H9 (cell line): ENCODE data around the gene FAM53A. TPM values are rescaled to one million over a fixed set of nuclear protein-coding genes. Genes with fewer than 3 reads are reported as not detected.

Experiments used
- DNase-seq: peaks from one replicate; pipeline ENCODE4 v3.0.0-alpha.2; 2017
- H2AFZ ChIP-seq: one replicate; pipeline ENCODE4 v1.6.1; 2013; ENCODE audit warnings: mild to moderate bottlenecking, low read length, control low read depth, moderate library complexity
- H2AK5ac ChIP-seq: 2 replicates; pipeline ENCODE4 v1.6.1; 2013; ENCODE audit warnings: low read length, control low read depth, mixed read lengths; ENCODE audit not compliant: insufficient read length
- H2BK120ac ChIP-seq: one replicate; pipeline ENCODE4 v1.6.1; 2013; ENCODE audit warnings: low read depth, mild to moderate bottlenecking, low read length, control low read depth, inconsistent platforms; ENCODE audit not compliant: poor library complexity, severe bottlenecking
- H2BK12ac ChIP-seq: 2 replicates; pipeline ENCODE4 v1.6.1; 2013; ENCODE audit warnings: low read length, control low read depth, mixed read lengths, low read depth; ENCODE audit not compliant: insufficient read length
- H2BK15ac ChIP-seq: 2 replicates; pipeline ENCODE4 v1.6.1; 2013; ENCODE audit warnings: low read depth, low read length, control low read depth
- H2BK20ac ChIP-seq: one replicate; pipeline ENCODE4 v1.6.1; 2013; ENCODE audit warnings: low read depth, mild to moderate bottlenecking, low read length, control low read depth, inconsistent platforms; ENCODE audit not compliant: poor library complexity, severe bottlenecking
- H2BK5ac ChIP-seq: 2 replicates; pipeline ENCODE4 v1.6.1; 2013; ENCODE audit warnings: low read length, control low read depth, mixed read lengths; ENCODE audit not compliant: insufficient read length
- H3K14ac ChIP-seq: 2 replicates; pipeline ENCODE4 v1.6.1; 2013; ENCODE audit warnings: low read length, control low read depth; ENCODE audit not compliant: insufficient read depth
- H3K18ac ChIP-seq: 2 replicates; pipeline ENCODE4 v1.6.1; 2013; ENCODE audit warnings: low read depth, mild to moderate bottlenecking, mixed read lengths, low read length, control low read depth; ENCODE audit not compliant: insufficient read length
- H3K23ac ChIP-seq: 2 replicates; pipeline ENCODE4 v1.6.1; 2013; ENCODE audit warnings: low read length, control low read depth, mixed read lengths, low read depth; ENCODE audit not compliant: insufficient read length
- H3K23me2 ChIP-seq: 2 replicates; pipeline ENCODE4 v1.6.1; 2013; ENCODE audit warnings: low read depth, mild to moderate bottlenecking, mixed read lengths, low read length, control low read depth; ENCODE audit not compliant: insufficient read length, poor library complexity, severe bottlenecking
- H3K27ac ChIP-seq: 2 replicates; pipeline ENCODE4 v1.5.1; 2013; ENCODE audit warnings: low read length, control low read depth, mixed read lengths, low read depth; ENCODE audit not compliant: insufficient read length
- H3K27me3 ChIP-seq: 2 replicates; pipeline ENCODE4 v1.6.1; 2013; ENCODE audit warnings: low read length, control low read depth, inconsistent platforms; ENCODE audit not compliant: insufficient read depth
- H3K4ac ChIP-seq: 2 replicates; pipeline ENCODE4 v1.6.1; 2013; ENCODE audit warnings: low read depth, mild to moderate bottlenecking, control low read depth, inconsistent platforms, low read length, moderate library complexity
- H3K4me1 ChIP-seq: 2 replicates; pipeline ENCODE4 v1.6.1; 2013; ENCODE audit warnings: low read length, control low read depth, inconsistent platforms; ENCODE audit not compliant: insufficient read depth
- H3K4me2 ChIP-seq: 2 replicates; pipeline ENCODE4 v1.6.1; 2013; ENCODE audit warnings: low read length, control low read depth, mixed read lengths; ENCODE audit not compliant: insufficient read length, insufficient read depth
- H3K56ac ChIP-seq: 2 replicates; pipeline ENCODE4 v1.6.1; 2013; ENCODE audit warnings: low read depth, mild to moderate bottlenecking, mixed read lengths, low read length, control low read depth; ENCODE audit not compliant: insufficient read length
- H3K79me1 ChIP-seq: 2 replicates; pipeline ENCODE4 v1.6.1; 2013; ENCODE audit warnings: low read depth, mild to moderate bottlenecking, moderate library complexity, low read length, control low read depth, inconsistent platforms; ENCODE audit not compliant: insufficient read depth, poor library complexity, severe bottlenecking
- H3K79me2 ChIP-seq: 2 replicates; pipeline ENCODE4 v1.6.1; 2013; ENCODE audit warnings: low read length, control low read depth, inconsistent platforms; ENCODE audit not compliant: insufficient read depth
- H3K9ac ChIP-seq: 2 replicates; pipeline ENCODE4 v1.6.1; 2013; ENCODE audit warnings: low read length, control low read depth, mixed read lengths; ENCODE audit not compliant: insufficient read length; ENCODE audit errors: extremely low read depth
- H3K9me3 ChIP-seq: one replicate; pipeline ENCODE4 v1.6.1; 2013; ENCODE audit warnings: low read depth, low read length, inconsistent platforms; ENCODE audit not compliant: control insufficient read depth
- H3T11ph ChIP-seq: one replicate; pipeline ENCODE4 v1.6.1; 2013; ENCODE audit warnings: mild to moderate bottlenecking, low read length, control low read depth, inconsistent platforms
- H4K20me1 ChIP-seq: one replicate; pipeline ENCODE4 v1.6.1; 2013; ENCODE audit not compliant: control insufficient read depth, insufficient read length, insufficient read depth
- H4K5ac ChIP-seq: 2 replicates; pipeline ENCODE4 v1.6.1; 2013; ENCODE audit warnings: low read depth, mild to moderate bottlenecking, mixed read lengths, low read length, control low read depth; ENCODE audit not compliant: insufficient read length
- H4K8ac ChIP-seq: replicated peaks from 2 replicates; pipeline ENCODE4 v1.6.1; 2013; ENCODE audit warnings: low read length, control low read depth, mixed read lengths, low read depth; ENCODE audit not compliant: insufficient read length
- H4K91ac ChIP-seq: 2 replicates; pipeline ENCODE4 v1.6.1; 2013; ENCODE audit warnings: low read depth, mild to moderate bottlenecking, moderate library complexity, mixed read lengths, low read length, control low read depth; ENCODE audit not compliant: insufficient read length
- H3K27ac Mint-ChIP-seq, 3 experiments: 2 replicates in 2 of 3; 3 replicates in 1 of 3; pipeline ENCODE4 v1.8.0; 2020 to 2021; ENCODE audit warnings: mixed read lengths in 3 of 3, mild to moderate bottlenecking in 1 of 3, moderate library complexity in 1 of 3
- H3K27me3 Mint-ChIP-seq: 2 replicates; pipeline ENCODE4 v1.8.0; 2021; ENCODE audit warnings: low read depth, mild to moderate bottlenecking, moderate library complexity, mixed read lengths
- H3K36me3 Mint-ChIP-seq, 3 experiments: 2 replicates in 2 of 3; 3 replicates in 1 of 3; pipeline ENCODE4 v1.8.0; 2020 to 2021; ENCODE audit warnings: low read depth in 3 of 3, mixed read lengths in 3 of 3; ENCODE audit not compliant: insufficient read depth in 1 of 3
- H3K4me1 Mint-ChIP-seq, 2 experiments: 2 replicates each; pipeline ENCODE4 v1.8.0; 2020; ENCODE audit warnings: mixed read lengths in 2 of 2
- H3K4me3 Mint-ChIP-seq, 2 experiments: 2 replicates in 1 of 2; 3 replicates in 1 of 2; pipeline ENCODE4 v1.8.0; 2020 to 2021; ENCODE audit warnings: mild to moderate bottlenecking in 2 of 2, mixed read lengths in 2 of 2, moderate library complexity in 1 of 2
- H3K9me3 Mint-ChIP-seq, 2 experiments: 2 replicates in 1 of 2; 3 replicates in 1 of 2; pipeline ENCODE4 v1.8.0; 2020; ENCODE audit warnings: mild to moderate bottlenecking in 2 of 2, mixed read lengths in 2 of 2, moderate library complexity in 1 of 2
- WGBS: extraction: QIAGEN DNeasy Blood & Tissue Kit; methylation state at CpG from one replicate; pipeline ENCODE4 v1.1.7; 2013; ENCODE audit warnings: missing lambda C conversion rate, low lambda C conversion rate, mixed read lengths; ENCODE audit not compliant: insufficient read length; ENCODE audit errors: extremely low coverage; 5-methylcytosine and 5-hydroxymethylcytosine counted together
- total RNA-seq: library from RNA; stranded (reverse); gene quantifications from 2 replicates; pipeline ENCODE4 v1.2.1, GENCODE V29; 2021
- TF ChIP-seq, protein P1 (sequence below): fragments of 200-600 bp; sonication (generic); conservative IDR thresholded peaks from 3 replicates; pipeline ENCODE4 v1.8.0; 2021; ENCODE audit warnings: antibody characterized with exemption, mild to moderate bottlenecking

The FAM53A gene
- total RNA-seq, 1 experiment from 2014 or later: 2.4 TPM

DNA sequence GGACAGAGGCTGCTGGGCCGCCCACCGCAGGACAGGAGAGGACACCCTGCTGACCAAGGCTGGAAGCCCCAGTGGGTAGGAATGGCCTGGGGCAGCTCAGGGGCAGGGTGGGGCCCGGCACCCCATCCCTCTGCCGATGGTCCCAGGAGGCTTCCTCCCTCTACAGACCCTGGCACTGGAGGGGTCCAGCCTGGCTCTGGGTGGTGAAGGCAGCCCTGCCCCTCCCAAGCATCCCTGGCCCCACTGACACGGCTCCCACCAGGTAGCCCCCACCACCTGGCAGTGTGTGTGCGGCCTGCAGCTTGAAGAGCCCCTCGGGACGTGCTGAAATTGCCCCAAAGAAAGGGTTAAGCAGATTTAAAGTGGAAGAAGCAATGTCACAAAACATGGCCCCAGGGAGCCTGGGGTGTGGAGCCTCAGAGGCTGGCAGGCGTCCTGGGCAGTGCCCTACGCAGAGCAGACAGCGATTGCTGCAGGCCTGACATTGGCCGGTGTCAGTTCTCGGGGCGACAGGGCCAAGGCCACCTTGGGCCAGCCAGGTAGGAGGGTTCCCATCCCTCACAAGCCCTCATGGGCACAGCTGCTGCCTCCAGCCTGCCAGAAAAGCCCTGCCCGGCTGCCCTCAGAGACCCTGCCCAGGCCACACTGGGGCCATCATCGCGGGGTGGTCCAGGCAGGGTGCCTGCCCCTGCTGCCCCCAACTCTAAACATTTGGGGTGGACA is 80.5 kb downstream of the FAM53A start:
- Mint-ChIP-seq H3K27ac (no peak overlapping the region; a peak in 1 of 7 replicates), H3K36me3 (no peaks in the 10 kb centered on the region; a peak in 1 of 7 replicates), H3K4me3 (no peak overlapping the region), H3K4me1 (peaks cover 0 to 18% of the 10 kb centered on the region in 2 experiments; a peak in 2 of 4 replicates), H3K9me3 (no peaks in the 10 kb centered on the region), H3K27me3 (no peaks in the 10 kb centered on the region; the same call in 1 of the 2 replicates)
- no peak overlapping the region for H3K18ac ChIP-seq
- no peak overlapping the region for H4K8ac ChIP-seq
- H4K20me1 ChIP-seq: no peaks in the 10 kb centered on the region
- no peak overlapping the region for H3K23ac ChIP-seq
- H3T11ph ChIP-seq: no peak overlapping the region
- H3K23me2 ChIP-seq: no peaks in the 10 kb centered on the region
- H3K4me1 ChIP-seq: no peaks in the 10 kb centered on the region
- WGBS: no CpG with 5 or more reads among the region's 17 CpGs
- no peak overlapping the region for H4K5ac ChIP-seq
- H2BK12ac ChIP-seq: no peak overlapping the region
- H3K4ac ChIP-seq: no peak overlapping the region
- H4K91ac ChIP-seq: no peak overlapping the region
- H2BK120ac ChIP-seq: no peak overlapping the region
- no peak overlapping the region for H2AK5ac ChIP-seq
- no peak overlapping the region for H3K9ac ChIP-seq
- H3K27ac ChIP-seq: no peak overlapping the region
- H3K4me2 ChIP-seq: no peak overlapping the region
- no peaks in the 10 kb centered on the region for H3K79me1 ChIP-seq
- DNase-seq: no peak
- no peak overlapping the region for H3K56ac ChIP-seq
- H3K9me3 ChIP-seq: no peaks in the 10 kb centered on the region
- no peak overlapping the region for H3K14ac ChIP-seq
- H2BK20ac ChIP-seq: no peak overlapping the region
- no peak overlapping the region for H2BK5ac ChIP-seq
- no peak overlapping the region for H2AFZ ChIP-seq
- no peaks in the 10 kb centered on the region for H3K79me2 ChIP-seq
- TF ChIP-seq, protein P1, sequence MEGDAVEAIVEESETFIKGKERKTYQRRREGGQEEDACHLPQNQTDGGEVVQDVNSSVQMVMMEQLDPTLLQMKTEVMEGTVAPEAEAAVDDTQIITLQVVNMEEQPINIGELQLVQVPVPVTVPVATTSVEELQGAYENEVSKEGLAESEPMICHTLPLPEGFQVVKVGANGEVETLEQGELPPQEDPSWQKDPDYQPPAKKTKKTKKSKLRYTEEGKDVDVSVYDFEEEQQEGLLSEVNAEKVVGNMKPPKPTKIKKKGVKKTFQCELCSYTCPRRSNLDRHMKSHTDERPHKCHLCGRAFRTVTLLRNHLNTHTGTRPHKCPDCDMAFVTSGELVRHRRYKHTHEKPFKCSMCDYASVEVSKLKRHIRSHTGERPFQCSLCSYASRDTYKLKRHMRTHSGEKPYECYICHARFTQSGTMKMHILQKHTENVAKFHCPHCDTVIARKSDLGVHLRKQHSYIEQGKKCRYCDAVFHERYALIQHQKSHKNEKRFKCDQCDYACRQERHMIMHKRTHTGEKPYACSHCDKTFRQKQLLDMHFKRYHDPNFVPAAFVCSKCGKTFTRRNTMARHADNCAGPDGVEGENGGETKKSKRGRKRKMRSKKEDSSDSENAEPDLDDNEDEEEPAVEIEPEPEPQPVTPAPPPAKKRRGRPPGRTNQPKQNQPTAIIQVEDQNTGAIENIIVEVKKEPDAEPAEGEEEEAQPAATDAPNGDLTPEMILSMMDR: no peak
- no peaks in the 10 kb centered on the region for H3K27me3 ChIP-seq
- no peak overlapping the region for H2BK15ac ChIP-seq
